Measurements from ENCODE around the gene TBC1D20. TPM values are rescaled to one million over a fixed set of nuclear protein-coding genes. Genes with fewer than 3 reads are reported as not detected.
A peak's percentile ranks its signal among the peaks of the same experiment; 100 is the strongest.

Gene TBC1D20
- total RNA-seq, 4 donors from 2014 or later = 38.1 to 43.6 (median 42.8) TPM

GRCh38 chr20:472889-473292, 10.6 kb upstream of the TBC1D20 start:
- Histone ChIP-seq H3K4me1 (no peaks in the 10 kb centered on the region), H3K9me3 (no peaks in the 10 kb centered on the region), H3K27me3 (no peaks in the 10 kb centered on the region), H3K4me3 (no peak overlapping the region), H3K36me3 (peaks cover 0 to 8% (median 0%) of the 10 kb centered on the region in 3 donors), H3K27ac (no peak overlapping the region)
- TF ChIP-seq POLR2A (IDR thresholded peaks at IDR 0.05) = no peak
- DNase-seq = no peak

DNA sequence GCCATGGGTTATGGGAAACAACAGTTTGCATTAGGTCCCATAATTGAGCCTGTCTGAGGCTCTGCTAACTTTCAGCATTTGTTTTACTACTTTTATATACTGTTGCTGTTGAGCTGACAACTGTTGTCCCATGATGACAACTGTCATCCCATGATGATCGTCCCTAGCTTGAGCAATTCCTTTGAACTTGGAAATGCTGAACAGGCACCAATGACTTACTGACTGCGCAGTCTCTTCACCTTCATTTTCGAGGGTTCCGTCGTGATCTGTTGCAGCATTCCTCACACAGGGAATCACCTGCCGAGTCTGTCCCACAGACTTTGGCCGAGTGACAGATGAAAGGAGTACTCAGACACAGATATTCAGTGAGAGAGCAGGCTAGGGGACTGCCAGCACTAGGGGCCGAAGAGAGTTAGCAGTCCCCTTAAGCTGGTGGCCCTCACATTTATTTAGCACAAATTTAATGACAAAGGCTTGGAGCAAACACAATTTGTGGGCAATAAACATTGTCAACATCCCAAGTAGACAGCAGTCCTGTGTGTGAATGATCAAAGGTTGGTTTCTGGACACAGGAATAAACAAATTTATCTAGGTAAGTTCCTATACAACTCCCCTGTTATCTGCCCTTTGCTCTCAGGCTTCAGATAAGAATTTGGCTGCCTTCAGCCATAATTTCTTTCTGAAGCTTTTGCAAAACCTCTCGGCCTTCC, 10.0 kb upstream of the TBC1D20 start:
- Histone ChIP-seq H3K9me3 (no peaks in the 10 kb centered on the region), H3K4me1 (no peaks in the 10 kb centered on the region), H3K27me3 (no peaks in the 10 kb centered on the region), H3K36me3 (peaks cover 0 to 4% (median 0%) of the 10 kb centered on the region in 3 donors), H3K4me3 (no peak overlapping the region), H3K27ac (no peak overlapping the region)
- no peak for TF ChIP-seq POLR2A (IDR thresholded peaks at IDR 0.05)
- no peak for DNase-seq

DNA sequence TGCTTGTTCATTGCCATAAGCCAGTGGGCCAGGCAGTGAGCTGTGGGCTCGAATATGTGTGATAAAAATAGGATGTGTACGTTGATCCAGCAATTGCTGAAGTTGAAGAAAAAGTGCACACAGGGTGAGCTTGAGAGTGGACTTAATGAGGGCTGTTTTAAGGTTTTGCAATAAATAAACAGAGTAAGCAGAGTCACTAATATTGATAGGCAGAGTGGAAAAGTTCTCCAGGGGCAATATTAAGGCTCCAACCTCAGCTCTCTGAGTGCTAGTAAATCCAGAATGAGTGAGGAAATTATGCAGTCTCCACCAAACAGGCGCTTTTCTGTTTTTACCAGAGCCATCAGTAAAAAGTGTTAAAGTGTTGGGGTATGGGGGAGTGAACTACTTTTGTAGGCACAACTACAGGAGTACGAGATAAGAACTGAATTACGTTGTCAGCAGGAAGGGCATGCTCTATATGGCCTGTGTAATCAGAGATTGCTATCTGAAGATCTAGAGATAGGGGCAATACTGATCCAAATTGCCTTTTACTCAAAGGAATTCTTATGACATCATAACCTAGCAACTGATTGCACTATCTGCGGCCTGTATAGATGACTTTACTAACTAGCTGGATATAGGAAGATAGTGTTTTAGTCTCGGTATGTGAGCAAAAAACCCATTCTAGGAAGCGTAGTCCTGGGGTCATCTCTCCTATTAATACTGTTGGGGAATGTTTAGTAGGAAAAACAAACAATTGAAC, 7.6 kb upstream of the TBC1D20 start:
- H3K36me3 ChIP-seq = no peaks in the 10 kb centered on the region
- no peak overlapping the region for H3K27ac ChIP-seq
- no peaks in the 10 kb centered on the region for H3K27me3 ChIP-seq
- no peak overlapping the region for H3K4me3 ChIP-seq
- no peak for DNase-seq
- H3K9me3 ChIP-seq = no peaks in the 10 kb centered on the region
- no peak for TF ChIP-seq POLR2A (IDR thresholded peaks at IDR 0.05)
- TF ChIP-seq, protein P1, sequence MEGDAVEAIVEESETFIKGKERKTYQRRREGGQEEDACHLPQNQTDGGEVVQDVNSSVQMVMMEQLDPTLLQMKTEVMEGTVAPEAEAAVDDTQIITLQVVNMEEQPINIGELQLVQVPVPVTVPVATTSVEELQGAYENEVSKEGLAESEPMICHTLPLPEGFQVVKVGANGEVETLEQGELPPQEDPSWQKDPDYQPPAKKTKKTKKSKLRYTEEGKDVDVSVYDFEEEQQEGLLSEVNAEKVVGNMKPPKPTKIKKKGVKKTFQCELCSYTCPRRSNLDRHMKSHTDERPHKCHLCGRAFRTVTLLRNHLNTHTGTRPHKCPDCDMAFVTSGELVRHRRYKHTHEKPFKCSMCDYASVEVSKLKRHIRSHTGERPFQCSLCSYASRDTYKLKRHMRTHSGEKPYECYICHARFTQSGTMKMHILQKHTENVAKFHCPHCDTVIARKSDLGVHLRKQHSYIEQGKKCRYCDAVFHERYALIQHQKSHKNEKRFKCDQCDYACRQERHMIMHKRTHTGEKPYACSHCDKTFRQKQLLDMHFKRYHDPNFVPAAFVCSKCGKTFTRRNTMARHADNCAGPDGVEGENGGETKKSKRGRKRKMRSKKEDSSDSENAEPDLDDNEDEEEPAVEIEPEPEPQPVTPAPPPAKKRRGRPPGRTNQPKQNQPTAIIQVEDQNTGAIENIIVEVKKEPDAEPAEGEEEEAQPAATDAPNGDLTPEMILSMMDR (IDR thresholded peaks at IDR 0.05) = no peak
- H3K4me1 ChIP-seq = no peaks in the 10 kb centered on the region

DNA sequence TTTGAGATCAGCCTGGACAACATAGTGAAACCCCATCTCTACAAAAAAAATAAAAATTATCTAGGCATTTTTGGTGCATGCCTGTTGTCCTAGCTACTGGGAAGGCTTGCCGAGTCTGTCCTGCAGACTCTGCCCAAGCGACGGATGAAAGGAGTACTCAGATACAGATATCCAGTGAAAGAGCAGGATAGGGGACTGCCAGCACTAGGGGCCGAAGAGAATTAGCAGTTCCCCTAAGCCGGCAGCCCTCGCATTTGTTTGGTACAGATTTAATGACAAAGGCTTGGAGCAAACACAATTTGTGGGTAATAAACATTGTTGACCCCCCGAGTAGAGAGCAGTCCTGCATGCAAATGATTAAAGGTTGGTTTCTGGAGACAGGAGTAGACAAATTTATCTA, 5.4 kb upstream of the TBC1D20 start:
- Histone ChIP-seq H3K4me3 (no peak overlapping the region), H3K9me3 (no peaks in the 10 kb centered on the region), H3K4me1 (peaks cover 0 to 5% (median 2%) of the 10 kb centered on the region in 4 donors), H3K27ac (no peak overlapping the region), H3K27me3 (no peaks in the 10 kb centered on the region), H3K36me3 (no peaks in the 10 kb centered on the region)
- TF ChIP-seq, protein P1 (IDR thresholded peaks at IDR 0.05) = no peak
- no peak for TF ChIP-seq POLR2A (IDR thresholded peaks at IDR 0.05)
- DNase-seq = no peak

DNA sequence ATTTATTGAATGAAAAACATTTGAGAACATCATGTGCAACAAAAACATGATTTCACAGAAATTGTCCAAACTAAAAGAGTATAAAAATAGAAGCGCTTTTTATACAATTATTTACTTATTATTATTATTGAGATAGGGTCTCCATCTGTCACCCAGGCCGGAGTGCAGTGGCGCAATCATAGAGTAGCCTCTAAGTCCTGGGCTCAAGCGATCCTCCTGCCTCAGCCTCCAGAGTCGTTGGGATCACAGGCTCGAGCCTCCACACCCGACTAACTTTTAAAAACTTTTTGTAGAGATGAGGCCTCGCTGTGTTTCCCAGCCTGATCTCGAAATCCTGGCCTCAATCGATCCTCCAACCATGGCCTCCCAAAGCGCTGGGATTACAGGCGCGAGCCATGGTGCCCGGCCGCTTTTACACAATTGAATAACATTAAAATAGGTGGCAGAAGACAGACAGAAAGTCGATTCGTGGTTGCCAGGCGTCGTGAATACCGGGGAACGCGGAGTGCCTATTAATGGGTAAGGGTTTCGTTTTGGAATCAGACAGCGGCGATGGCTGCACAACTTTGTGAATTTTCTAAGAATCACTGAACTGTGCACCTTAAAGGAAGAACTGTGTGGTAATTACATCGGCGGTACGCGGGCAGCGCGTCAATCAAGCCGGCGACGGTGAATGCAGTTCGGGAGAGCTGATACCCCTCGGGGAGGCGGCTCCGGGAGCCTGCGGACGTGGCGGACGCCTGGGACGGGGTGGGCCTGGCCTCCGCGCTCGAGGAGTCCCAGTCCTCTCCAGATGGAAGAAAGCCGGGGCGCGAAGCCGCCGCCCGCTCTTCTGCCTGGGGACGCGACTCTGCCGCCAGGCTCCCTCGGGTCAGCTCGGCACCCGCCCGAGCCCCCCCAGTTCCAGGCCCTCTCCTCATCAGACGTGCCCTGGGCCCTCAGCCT, 807 bp downstream of the TBC1D20 start:
- Histone ChIP-seq H3K9me3 (no peaks in the 10 kb centered on the region), H3K4me3 (peak overlapping the region; percentile 74 to 99 (median 92)), H3K27ac (peak overlapping the region; percentile 86 to 96 (median 94)), H3K36me3 (no peaks in the 10 kb centered on the region), H3K27me3 (no peaks in the 10 kb centered on the region), H3K4me1 (peaks cover 0 to 34% (median 3%) of the 10 kb centered on the region in 4 donors)
- peak in 2 of 3 donors; percentile 42 to 70 for DNase-seq
- TF ChIP-seq, protein P1 (IDR thresholded peaks at IDR 0.05) = no peak
- no peak for TF ChIP-seq POLR2A (IDR thresholded peaks at IDR 0.05)

DNA sequence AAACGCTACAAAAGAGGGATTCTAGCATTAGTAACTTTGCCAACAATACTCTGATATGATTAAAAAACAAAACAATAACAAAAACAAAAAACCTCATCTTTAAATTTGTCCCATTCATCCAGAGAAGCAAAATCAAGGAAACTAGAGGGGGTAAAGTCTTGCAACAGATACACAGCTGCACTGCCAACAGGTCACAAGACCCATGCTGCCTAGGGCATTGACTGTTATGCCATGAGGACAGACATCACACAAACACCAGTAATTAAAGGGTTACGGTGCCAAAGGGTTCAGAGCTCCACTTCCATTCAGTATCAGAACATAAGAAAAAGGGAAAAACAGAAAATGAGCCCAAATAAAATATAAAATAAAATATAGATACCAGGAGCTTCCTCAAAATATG, 1.6 kb downstream of the TBC1D20 start:
- Histone ChIP-seq H3K4me1 (peaks cover 0 to 34% (median 3%) of the 10 kb centered on the region in 4 donors), H3K27me3 (no peaks in the 10 kb centered on the region), H3K36me3 (no peaks in the 10 kb centered on the region), H3K4me3 (peak overlapping the region in 2 of 4 donors; percentile 94 to 99), H3K9me3 (no peaks in the 10 kb centered on the region), H3K27ac (no peak overlapping the region)
- TF ChIP-seq, protein P1 (IDR thresholded peaks at IDR 0.05) = no peak
- no peak for TF ChIP-seq POLR2A (IDR thresholded peaks at IDR 0.05)
- no peak for DNase-seq

All from Peyer's patch (tissue), 4 donors.